HEK293T (cell line): ENCODE results near the gene GOLIM4.

Experiments used
- FOXK2 ChIP-seq: fragments of 450-650 bp; IDR thresholded peaks from 2 replicates; pipeline ENCODE4 v1.6.1; 2016; ENCODE audit warnings: mild to moderate bottlenecking
- L3MBTL2 ChIP-seq: fragments of 450-650 bp; conservative IDR thresholded peaks from 2 replicates; pipeline ENCODE4 v1.6.1; 2016; ENCODE audit warnings: mild to moderate bottlenecking
- PKNOX1 ChIP-seq: fragments of 450-650 bp; IDR thresholded peaks from 2 replicates; pipeline ENCODE4 v1.6.1; 2016
- TARDBP ChIP-seq: fragments of 450-650 bp; IDR thresholded peaks from 2 replicates; pipeline ENCODE4 v1.6.1; 2016

DNA sequence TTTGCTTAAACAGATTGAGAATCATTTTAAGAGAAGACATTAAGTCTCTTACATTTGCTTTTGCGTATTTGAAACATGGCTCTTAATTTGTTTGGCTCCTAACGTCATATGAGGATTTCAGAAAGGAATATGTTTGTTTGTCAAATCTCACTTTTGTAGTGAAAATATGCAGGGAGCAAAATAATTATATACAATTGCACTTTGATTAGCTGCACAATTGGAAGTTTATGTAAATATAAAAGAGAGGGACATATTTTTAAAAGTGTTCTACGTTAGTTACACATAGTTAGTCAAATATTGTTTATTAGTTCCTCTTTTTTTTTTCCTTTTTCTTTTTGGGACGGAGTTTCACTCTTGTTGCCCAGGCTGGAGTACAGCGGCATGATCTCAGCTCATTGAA, 42.7 kb upstream of the GOLIM4 start:
- TF ChIP-seq FOXK2 (no peak), TARDBP (no peak), L3MBTL2 (no peak), PKNOX1 (no peak)
